ENCODE results near the gene G6PC2.

DNA sequence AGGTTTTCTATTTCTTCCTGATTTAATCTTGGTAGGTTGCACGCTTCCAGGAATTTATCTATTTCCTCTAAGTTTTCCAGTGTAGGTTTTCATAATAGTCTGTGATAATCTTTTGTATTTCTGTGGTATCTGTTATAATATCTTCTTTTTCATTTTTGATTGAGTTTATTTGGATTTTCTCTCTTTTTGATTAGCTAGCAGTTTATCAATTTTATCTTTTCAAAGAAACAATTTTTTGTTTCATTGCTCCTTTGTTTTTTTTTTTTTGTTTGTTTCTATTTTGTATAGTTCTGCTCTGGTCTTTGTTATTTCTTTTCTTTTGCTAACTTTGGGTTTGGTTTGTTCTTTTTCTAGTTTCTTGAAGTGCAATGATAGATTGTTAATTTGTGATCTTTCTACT lies 51.3 kb downstream of the G6PC2 start:
- TF ChIP-seq CTCF (IDR thresholded peaks at IDR 0.05; ENCODE audit: control extremely low read depth in 1 of 3, insufficient read depth in 1 of 3, low read depth in 1 of 3, low read length in 3 of 3) (no peak), POLR2AphosphoS5 (IDR thresholded peaks at IDR 0.05; ENCODE audit: low read depth, low read length) (no peak), TBP (IDR thresholded peaks at IDR 0.05; ENCODE audit: low read depth, low read length) (no peak), ZNF274 (IDR thresholded peaks at IDR 0.05; ENCODE audit: borderline replicate concordance, extremely low read depth, low read length) (no peak), MAFK (IDR thresholded peaks at IDR 0.05; ENCODE audit: low read depth, low read length) (no peak), YY1 (IDR thresholded peaks at IDR 0.05; ENCODE audit: low read depth, low read length) (no peak), ASH2L (IDR thresholded peaks at IDR 0.05; ENCODE audit: low read length) (no peak), CHD2 (IDR thresholded peaks at IDR 0.05; ENCODE audit: low read length) (no peak), POLR2A (IDR thresholded peaks at IDR 0.05; ENCODE audit: control extremely low read depth in 1 of 2, low read depth in 2 of 2, low read length in 2 of 2) (no peak), EZH2 (IDR thresholded peaks at IDR 0.05; ENCODE audit: low read depth, low read length, severe bottlenecking) (no peak), SP1 (IDR thresholded peaks at IDR 0.05; ENCODE audit: low read depth, low read length) (no peak)
- TF ChIP-seq, protein P1, sequence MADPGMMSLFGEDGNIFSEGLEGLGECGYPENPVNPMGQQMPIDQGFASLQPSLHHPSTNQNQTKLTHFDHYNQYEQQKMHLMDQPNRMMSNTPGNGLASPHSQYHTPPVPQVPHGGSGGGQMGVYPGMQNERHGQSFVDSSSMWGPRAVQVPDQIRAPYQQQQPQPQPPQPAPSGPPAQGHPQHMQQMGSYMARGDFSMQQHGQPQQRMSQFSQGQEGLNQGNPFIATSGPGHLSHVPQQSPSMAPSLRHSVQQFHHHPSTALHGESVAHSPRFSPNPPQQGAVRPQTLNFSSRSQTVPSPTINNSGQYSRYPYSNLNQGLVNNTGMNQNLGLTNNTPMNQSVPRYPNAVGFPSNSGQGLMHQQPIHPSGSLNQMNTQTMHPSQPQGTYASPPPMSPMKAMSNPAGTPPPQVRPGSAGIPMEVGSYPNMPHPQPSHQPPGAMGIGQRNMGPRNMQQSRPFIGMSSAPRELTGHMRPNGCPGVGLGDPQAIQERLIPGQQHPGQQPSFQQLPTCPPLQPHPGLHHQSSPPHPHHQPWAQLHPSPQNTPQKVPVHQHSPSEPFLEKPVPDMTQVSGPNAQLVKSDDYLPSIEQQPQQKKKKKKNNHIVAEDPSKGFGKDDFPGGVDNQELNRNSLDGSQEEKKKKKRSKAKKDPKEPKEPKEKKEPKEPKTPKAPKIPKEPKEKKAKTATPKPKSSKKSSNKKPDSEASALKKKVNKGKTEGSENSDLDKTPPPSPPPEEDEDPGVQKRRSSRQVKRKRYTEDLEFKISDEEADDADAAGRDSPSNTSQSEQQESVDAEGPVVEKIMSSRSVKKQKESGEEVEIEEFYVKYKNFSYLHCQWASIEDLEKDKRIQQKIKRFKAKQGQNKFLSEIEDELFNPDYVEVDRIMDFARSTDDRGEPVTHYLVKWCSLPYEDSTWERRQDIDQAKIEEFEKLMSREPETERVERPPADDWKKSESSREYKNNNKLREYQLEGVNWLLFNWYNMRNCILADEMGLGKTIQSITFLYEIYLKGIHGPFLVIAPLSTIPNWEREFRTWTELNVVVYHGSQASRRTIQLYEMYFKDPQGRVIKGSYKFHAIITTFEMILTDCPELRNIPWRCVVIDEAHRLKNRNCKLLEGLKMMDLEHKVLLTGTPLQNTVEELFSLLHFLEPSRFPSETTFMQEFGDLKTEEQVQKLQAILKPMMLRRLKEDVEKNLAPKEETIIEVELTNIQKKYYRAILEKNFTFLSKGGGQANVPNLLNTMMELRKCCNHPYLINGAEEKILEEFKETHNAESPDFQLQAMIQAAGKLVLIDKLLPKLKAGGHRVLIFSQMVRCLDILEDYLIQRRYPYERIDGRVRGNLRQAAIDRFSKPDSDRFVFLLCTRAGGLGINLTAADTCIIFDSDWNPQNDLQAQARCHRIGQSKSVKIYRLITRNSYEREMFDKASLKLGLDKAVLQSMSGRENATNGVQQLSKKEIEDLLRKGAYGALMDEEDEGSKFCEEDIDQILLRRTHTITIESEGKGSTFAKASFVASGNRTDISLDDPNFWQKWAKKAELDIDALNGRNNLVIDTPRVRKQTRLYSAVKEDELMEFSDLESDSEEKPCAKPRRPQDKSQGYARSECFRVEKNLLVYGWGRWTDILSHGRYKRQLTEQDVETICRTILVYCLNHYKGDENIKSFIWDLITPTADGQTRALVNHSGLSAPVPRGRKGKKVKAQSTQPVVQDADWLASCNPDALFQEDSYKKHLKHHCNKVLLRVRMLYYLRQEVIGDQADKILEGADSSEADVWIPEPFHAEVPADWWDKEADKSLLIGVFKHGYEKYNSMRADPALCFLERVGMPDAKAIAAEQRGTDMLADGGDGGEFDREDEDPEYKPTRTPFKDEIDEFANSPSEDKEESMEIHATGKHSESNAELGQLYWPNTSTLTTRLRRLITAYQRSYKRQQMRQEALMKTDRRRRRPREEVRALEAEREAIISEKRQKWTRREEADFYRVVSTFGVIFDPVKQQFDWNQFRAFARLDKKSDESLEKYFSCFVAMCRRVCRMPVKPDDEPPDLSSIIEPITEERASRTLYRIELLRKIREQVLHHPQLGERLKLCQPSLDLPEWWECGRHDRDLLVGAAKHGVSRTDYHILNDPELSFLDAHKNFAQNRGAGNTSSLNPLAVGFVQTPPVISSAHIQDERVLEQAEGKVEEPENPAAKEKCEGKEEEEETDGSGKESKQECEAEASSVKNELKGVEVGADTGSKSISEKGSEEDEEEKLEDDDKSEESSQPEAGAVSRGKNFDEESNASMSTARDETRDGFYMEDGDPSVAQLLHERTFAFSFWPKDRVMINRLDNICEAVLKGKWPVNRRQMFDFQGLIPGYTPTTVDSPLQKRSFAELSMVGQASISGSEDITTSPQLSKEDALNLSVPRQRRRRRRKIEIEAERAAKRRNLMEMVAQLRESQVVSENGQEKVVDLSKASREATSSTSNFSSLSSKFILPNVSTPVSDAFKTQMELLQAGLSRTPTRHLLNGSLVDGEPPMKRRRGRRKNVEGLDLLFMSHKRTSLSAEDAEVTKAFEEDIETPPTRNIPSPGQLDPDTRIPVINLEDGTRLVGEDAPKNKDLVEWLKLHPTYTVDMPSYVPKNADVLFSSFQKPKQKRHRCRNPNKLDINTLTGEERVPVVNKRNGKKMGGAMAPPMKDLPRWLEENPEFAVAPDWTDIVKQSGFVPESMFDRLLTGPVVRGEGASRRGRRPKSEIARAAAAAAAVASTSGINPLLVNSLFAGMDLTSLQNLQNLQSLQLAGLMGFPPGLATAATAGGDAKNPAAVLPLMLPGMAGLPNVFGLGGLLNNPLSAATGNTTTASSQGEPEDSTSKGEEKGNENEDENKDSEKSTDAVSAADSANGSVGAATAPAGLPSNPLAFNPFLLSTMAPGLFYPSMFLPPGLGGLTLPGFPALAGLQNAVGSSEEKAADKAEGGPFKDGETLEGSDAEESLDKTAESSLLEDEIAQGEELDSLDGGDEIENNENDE (IDR thresholded peaks at IDR 0.05; ENCODE audit: insufficient replicate concordance, low read length): no peak
